HG03457 (cell line): ENCODE measurements around the gene HACD3.
"Not testable (repeated sequence)": the region's sequence is repeated elsewhere in the genome, so short reads cannot be mapped to it uniquely, and the experiment has no call there.

Experiments used
- ATAC-seq: cut with Tn5 transposase; IDR thresholded peaks from one replicate; pipeline ENCODE4 v1.9.1; 2021; ENCODE audit warnings: moderate number of reproducible peaks; ENCODE audit not compliant: unreplicated experiment

The HACD3 gene

DNA sequence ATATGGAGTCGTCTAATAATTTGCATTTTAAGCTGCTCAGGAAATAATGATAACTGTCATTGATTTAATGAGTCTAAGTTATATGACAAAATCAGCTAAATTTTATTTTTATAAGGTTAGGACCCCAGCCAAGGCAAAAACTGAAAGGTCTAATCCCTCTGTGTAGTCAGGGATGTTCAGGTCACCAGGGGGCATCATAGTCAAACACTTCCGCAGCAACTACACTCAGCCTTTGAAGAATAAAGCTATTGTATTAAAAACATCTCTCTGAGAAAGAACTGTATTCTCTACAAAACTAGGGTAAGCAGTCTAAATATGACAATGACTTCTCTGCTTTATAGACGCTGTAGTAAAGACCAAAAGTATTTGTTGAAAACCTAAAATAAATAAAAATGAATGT, 65.7 kb downstream of the HACD3 start:
- no peak for ATAC-seq

DNA sequence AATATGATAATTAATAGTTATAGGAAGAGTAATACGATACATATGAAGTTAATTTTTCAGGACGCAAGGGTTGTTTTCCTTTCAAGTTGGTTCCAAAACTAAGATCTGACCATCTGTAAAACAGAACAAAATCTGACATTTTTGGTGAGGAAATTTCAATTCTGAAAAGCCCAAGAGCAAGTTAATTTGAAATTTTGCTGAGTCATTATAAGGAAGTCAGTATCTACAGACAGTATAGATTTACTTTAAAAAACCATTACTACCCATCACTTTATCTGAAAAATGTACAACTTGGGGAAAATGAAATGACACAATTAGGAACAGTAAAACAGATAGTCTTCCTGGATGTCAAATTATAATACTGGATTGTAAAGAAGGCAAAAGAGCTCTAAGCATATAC, 68.2 kb downstream of the HACD3 start:
- ATAC-seq = no peak

DNA sequence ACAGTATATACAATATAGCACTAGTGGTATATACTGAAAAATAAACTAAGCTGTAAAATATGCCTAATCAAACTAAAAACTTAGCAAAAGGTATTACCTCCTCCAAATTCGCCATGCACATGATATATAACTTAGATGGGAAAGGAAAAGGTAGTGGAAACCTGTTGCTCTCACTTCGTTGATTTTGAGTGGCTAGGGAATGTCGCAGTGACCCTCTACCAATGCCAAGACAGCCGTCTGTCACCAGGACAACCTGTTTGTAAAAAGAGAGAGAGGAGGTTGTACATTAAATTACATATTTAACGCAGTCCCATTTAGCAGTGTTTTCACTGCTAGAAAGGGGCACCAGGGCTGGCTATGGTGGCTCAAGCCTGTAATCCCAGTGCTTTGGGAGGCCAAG, 69.4 kb downstream of the HACD3 start:
- no peak for ATAC-seq

DNA sequence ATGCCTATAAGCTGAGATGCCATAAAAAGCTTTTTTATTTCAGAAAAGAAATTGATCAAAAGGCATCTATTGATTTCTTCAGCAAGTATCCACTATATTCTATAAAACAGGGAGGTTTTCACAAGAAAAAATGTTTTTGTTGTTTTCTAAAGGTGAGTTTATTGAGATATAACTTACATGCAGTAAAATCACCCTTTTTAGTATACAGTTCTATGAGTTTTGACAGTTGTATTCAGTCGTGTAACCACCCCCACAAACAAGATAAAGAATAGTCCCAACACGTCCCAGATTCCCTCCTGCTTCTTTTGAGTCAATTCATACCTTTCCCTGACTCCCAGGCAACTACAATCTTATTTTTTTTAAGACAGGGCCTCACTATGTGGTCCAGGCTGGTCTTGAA, 72.9 kb downstream of the HACD3 start:
- no peak for ATAC-seq

DNA sequence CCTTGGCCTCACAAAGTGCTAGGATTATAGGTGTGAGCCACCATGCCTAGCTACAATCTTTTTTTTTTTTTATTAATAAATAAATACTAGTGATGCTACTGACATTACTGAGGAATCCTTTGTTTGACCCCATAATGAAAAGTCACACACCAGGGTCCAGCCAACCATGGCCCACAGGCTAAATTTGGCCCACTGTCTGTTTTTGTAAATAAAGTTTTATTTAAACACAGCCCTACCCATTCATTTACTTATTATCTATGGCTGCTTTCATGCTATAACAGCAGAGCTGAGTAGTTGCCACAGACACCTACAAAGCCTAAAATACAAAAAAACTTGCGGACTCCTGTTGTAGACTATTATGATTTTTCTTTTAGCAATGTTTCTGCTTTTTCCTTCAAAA, 73.3 kb downstream of the HACD3 start:
- ATAC-seq = no peak

DNA sequence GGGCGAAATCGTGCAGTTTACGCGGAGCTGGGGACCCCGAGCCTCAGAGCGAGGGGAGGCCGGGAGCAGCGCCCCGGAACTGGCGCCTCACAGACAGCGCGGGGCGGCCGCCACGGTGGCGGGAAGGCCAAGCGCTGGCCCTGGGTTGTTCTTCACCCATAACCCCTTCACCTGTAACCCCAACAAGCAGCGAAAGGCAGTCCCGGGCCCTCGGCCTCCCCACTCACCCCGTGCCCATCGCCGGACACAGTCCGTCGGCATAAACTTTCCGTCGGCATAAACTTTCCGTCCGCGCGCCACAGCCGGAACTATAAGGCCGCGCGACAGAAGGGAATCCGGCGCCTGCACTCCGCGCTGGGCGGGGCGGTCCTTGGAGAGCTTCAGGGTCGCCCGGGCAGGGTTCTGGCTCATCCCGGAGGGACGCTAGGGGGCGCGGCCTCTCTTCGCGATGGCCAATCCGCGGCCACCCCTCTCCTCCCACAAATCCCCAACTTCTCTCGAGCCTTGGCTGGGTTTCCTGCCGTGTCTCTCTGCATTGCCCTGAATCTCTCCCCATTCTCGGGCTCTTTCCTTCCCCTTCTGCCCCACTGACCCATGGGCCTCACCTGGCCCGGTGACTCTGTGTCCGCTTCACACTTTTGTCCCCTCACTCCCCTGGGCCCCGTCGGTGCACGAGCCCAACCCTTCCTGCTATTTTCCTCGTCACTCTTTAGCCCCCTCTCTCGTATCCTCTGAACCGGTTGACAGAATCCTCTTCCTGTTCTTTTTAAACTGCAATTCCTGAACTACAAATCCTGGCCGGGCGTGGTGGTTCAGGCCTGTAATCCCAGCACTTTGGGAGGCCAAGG, 80.8 kb downstream of the HACD3 start, which contains the start of gene INTS14:
TSS of gene INTS14 (minus strand) at position 261 of the 848 bp plus-strand sequence. CDS start 3,751 bp downstream, outside the sequence.
- peak; percentile 87 for ATAC-seq

DNA sequence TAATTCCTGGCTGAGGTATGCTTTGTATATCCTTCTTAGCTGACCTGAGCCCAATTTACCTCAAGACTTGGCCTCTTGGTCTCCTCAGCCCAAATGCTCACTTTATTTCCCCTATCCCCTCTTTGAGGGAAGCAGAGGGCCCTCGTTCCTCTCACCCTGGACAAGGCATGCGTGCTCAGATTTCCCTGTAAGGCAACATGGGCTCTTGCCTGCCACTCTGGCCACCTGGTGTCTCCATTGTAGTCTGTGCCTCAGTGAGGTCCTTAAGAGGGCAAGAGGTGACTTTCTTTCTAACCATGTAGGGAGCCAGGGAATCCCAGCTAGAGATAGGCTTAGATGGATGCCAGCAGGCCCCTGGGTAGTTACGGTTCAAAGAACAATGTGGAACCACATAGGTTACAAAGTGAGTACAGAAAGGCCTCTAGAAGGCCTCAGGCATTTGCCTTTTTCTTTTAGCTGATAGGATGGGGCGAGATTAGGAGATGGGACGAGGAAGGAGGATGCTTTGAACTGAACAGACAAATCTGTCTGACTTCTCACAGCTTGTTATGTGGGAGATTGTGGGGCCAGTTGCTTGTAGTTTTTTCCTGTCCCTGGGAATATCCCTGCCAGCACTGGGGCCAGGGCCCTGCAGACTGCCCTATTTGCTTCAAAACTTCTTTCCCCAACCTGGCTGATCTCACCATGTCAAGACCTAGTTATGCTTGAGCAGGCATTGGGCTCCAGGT, 81.8 kb downstream of the HACD3 start:
- ATAC-seq = no peak

DNA sequence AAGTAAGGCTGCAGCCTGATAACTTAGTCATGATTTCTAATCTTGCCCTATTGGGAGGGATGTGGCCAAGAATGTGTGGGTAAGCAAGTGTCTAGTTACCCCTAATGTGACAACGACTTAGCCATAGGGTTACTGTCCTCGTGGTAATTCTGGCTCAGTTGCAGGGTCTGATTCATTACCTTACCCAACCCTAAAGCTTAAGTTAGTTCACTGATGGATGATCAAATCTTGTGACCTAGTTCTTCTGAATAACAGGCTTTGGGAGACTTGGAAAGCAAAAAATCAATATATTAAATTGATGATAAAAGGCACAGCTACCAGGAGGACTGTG, 82.3 kb downstream of the HACD3 start:
- ATAC-seq = no peak

DNA sequence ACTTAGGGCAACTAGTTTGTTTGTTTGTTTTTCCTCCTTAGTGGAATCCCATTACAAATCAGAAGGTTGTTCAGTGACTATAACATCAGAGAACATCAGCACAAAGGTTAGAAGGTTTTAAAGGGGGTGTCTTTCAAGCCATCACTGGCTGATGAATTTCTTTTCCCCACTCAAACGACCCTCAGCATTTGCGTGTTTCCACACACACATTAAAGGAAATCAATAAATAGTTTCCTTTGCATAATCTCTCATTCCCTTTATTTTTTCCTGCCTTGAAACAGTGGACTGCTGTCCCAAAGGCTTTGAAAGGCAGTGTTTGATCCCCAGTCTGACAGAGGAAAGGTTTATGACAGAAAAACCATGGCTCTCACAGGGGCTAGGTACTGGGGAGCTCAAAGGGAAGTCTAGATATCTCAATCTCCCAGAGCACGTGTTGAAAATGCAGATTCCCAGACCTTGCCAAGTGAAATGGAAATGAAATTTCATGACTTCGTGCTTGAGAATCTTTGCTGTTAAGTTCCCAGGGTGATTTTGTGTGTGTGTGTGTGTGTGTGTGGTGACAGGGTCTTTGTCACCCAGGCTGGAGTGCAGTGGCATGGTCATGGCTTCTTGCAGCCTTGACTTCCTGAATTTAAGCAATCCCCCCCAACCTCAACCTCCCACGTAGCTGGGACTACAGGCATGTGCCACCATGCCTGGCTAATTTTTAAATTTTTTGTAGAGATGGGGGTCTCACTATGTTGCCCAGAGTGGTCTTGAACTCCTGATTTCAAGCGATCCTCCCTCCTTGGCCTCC, 82.9 kb downstream of the HACD3 start:
- ATAC-seq = no peak

DNA sequence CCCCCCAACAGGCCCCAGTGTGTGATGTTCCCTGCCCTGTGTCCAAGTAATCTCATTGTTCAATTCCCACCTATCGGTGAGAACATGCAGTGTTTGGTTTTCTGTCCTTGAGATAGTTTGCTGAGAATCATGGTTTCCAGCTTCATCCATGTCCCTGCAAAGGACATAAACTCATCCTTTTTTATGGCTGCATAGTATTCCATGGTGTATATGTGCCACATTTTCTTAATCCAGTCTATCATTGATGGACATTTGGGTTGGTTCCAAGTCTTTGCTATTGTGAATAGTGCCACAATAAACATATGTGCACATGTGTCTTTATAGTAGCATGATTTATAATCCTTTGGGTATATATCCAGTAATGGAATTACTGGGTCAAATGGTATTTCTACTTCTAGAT, 85.6 kb downstream of the HACD3 start:
- ATAC-seq = not testable (repeated sequence)

DNA sequence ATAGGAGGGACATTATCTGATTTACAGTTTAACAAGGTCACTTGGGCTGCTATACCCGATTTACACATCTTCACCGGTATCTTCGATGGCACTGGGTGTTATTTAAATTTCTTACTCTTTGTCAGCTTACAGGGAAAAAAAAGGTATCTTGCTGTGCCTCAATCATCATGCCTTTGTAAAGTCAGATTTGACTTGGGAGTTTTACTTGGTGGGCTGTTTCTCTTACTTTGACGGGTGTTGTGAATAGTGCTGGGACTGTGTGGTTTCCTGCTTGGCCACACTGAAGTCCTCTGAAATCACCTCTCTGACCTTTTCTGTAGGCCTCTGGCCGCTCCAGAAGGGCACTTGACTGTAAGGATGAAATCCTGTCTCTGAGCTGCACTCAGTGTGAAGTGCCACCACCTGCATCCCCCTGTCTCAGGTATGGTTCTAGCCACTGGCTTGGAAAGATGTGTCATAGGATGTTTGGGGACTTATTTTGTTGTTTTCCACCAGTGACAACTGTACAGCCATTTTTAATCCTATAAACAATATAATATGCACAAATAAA, 88.4 kb downstream of the HACD3 start:
- ATAC-seq = no peak

DNA sequence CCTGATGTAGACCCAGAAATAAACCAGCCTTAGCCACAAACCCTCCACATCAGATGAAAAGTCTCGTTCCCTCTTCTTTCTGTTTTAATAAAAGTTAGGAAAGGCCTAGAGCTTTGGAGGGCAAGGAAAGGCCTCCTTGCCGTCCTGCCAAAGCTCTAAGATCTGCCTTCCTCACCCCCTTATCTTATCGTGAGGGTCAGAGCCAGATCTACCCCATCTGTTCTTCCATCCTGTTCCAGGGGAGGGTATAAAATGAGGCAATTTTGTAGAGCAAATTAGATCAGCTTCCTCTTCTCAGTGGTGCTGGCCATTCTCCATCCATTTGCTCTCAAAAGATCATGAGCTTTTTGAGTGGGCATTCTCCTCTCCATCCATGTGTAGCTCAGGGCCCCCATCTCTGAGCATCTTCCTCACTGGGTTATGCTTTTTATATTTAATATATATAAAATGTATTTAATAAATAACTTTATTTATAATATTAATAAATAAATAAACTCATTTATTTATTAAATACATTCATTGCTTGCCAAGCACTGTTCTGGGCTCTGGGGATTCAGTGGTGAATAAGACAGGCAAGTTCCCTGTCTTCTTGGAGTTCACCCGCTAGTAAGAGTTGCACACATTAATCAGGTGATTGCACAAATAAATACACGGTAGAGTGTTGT, 89.5 kb downstream of the HACD3 start:
- ATAC-seq = no peak

DNA sequence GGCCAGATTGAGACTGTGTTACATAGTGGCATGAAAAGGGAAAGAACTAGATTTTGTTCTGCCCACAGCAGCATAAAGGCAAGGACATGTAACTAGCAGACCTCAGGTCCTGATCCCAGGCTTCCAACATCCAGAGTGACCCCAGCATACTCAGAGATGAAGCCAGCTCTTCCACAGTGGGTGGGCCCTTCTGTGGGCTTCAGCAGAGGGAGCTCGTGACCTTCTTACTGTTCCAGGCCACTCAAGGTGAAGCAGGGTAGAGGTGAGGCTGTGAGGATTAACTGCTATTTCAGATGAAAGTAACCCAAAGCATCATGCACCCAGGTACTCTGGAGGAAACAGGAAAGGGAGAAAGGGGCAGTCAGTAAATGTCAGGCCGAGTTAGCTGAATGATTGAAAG, 90.6 kb downstream of the HACD3 start:
- no peak for ATAC-seq

DNA sequence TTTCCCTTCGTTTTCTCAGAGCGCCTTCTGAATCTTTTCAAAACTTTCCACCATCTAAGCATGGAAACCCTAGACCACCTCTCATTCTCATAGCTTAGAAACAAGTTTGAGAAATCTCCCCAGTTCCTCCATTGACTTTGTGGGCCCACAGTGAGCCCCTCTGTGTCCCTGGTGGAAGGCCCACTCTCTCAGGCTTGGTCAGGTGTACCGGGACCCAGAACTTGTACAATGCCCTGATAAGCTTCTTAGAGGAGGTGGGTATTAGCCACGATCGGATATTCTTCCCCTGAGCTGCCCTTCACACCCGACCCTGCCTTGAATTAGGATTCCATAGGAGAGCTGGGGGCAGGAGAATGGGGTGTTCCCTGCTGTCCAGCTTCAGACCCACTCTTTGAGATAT, 91.4 kb downstream of the HACD3 start, which contains the start of gene SLC24A1:
TSS of gene SLC24A1 (plus strand) at position 301 of the 400 bp plus-strand sequence. CDS start 2,143 bp downstream, outside the sequence.
- ATAC-seq = no peak

DNA sequence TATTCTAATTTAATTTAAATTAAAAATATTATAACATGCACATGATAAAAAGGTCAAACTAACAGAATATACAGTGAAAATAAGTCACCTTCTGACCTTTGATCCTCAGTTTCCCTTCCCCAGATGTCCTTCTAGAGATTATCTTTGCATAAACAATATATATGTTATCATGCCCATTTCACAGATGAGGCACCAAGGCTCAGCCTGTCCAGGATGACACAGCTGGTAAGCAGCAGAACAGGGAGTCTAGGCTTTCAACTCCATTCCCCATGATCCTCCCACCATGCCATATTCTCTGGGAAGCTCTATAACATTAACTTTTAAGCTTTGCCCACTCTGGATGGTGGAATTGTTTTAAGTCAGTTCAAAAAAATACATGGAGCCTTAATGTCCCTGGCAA, 92.8 kb downstream of the HACD3 start:
- ATAC-seq = no peak

DNA sequence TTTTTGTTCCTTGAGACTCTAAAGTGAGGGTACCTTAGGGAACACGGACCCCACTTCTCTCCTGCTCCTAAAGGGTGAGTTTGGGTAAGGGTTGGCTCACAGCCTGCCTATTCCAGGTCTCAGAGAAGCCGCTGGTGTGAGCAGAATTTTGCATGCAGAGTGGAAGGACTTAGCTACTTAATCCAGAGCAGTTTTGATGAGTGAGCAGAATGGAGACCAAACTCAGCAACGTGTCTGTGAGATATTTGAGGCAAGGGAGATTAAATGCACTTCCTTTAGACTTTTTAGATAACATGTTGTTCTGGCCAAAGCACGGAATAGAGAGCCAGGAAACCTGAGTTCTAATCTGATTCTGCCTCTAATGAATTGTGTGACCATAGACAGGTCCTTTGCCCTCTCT, 96.6 kb downstream of the HACD3 start:
- no peak for ATAC-seq
